SK-N-SH treated with all-trans-retinoic acid at 6 μM for 48 hours (cell line): ENCODE results near the gene POU2F3.

ENCODE experiments used
- ARNTL ChIP-seq: fragments of 450-650 bp; formaldehyde crosslinking; IDR thresholded peaks from 2 replicates; pipeline ENCODE4 v1.5.0; 2020; ENCODE audit warnings: low read depth, mild to moderate bottlenecking, moderate library complexity, borderline replicate concordance
- CREB5 ChIP-seq: fragments of 250-450 bp; sonication (Bioruptor Pico); IDR thresholded peaks from 2 replicates; pipeline ENCODE4 v1.5.1; 2020; ENCODE audit warnings: low read depth, mild to moderate bottlenecking, moderate library complexity
- ESRRG ChIP-seq: fragments of 250-450 bp; sonication (Bioruptor Pico); IDR thresholded peaks from 2 replicates; pipeline ENCODE4 v1.6.1; 2021; ENCODE audit warnings: mild to moderate bottlenecking
- PATZ1 ChIP-seq: fragments of 250-450 bp; sonication (Bioruptor Pico); IDR thresholded peaks from 2 replicates; pipeline ENCODE4 v1.8.0; 2020; ENCODE audit warnings: mild to moderate bottlenecking, moderate library complexity, borderline replicate concordance
- RARB ChIP-seq: fragments of 250-450 bp; sonication (Bioruptor Pico); IDR thresholded peaks from 2 replicates; pipeline ENCODE4 v1.8.0; 2021; ENCODE audit warnings: mild to moderate bottlenecking, moderate library complexity
- SNAI2 ChIP-seq: fragments of 250-450 bp; sonication (Bioruptor Pico); IDR thresholded peaks from 2 replicates; pipeline ENCODE4 v1.5.0; 2020; ENCODE audit warnings: mild to moderate bottlenecking, moderate library complexity
- TSHZ2 ChIP-seq: fragments of 250-450 bp; sonication (Bioruptor Pico); IDR thresholded peaks from 2 replicates; pipeline ENCODE4 v1.5.0; 2020; ENCODE audit warnings: mild to moderate bottlenecking, moderate library complexity
- ZFP30 ChIP-seq: fragments of 450-650 bp; formaldehyde crosslinking; IDR thresholded peaks from 2 replicates; pipeline ENCODE4 v1.5.0; 2022; ENCODE audit warnings: mild to moderate bottlenecking, moderate library complexity
- ZNF70 ChIP-seq: fragments of 450-650 bp; formaldehyde crosslinking; IDR thresholded peaks from 2 replicates; pipeline ENCODE4 v1.5.0; 2020; ENCODE audit warnings: mild to moderate bottlenecking, moderate library complexity
- ZNF8 ChIP-seq: fragments of 450-650 bp; formaldehyde crosslinking; IDR thresholded peaks from 2 replicates; pipeline ENCODE4 v1.5.0; 2020; ENCODE audit warnings: mild to moderate bottlenecking, moderate library complexity

- TF ChIP-seq CREB5 (CRISPR knock-in tag) = no peak
- TF ChIP-seq PATZ1 (CRISPR knock-in tag) = no peak
- TF ChIP-seq TSHZ2 (CRISPR knock-in tag) = no peak
- TF ChIP-seq ZNF70 (CRISPR knock-in tag) = no peak
- TF ChIP-seq ARNTL (CRISPR knock-in tag) = no peak
- TF ChIP-seq SNAI2 (CRISPR knock-in tag) = no peak
- no peak for TF ChIP-seq RARB (CRISPR knock-in tag)
- TF ChIP-seq ESRRG (CRISPR knock-in tag) = no peak
- no peak for TF ChIP-seq ZFP30 (CRISPR knock-in tag)
- no peak for TF ChIP-seq ZNF8
These were observed 16.1 kb upstream of the POU2F3 start for GRCh38 chr11:120223793-120224192.
